Tibial artery (tissue), 4 donors: Measurements from ENCODE around the gene HSP90B1.

Experiments
- DNase-seq, 2 donors: peaks; one replicate each; pipeline ENCODE4 v3.0.0-alpha.2; 2019
- H3K27ac ChIP-seq, 2 donors: fragments of 200-600 bp; sonication (generic) in 1 of 2; 1 replicate in 1 of 2; 2 replicates in 1 of 2; pipeline ENCODE4 v1.5.1; 2018 to 2019; ENCODE audit warnings: mild to moderate bottlenecking in 1 of 2
- H3K27me3 ChIP-seq, 2 donors: fragments of 200-600 bp; sonication (generic) in 1 of 2; one replicate each; pipeline versions ENCODE4 v1.5.1 to v1.6.0; 2016 to 2019
- H3K36me3 ChIP-seq, 3 donors: fragments of 200-600 bp; sonication (generic) in 2 of 3; one replicate each; pipeline ENCODE4 v1.5.1; 2016 to 2019; ENCODE audit warnings: mild to moderate bottlenecking in 2 of 3
- H3K4me1 ChIP-seq, 4 donors: fragments of 200-600 bp; sonication (generic) in 2 of 4; 1 replicate in 3 of 4; 2 replicates in 1 of 4; pipeline ENCODE4 v1.5.1; 2016 to 2019
- H3K4me3 ChIP-seq, 2 donors: fragments of 200-600 bp; sonication (generic) in 1 of 2; 1 replicate in 1 of 2; 2 replicates in 1 of 2; pipeline ENCODE4 v1.5.1; 2018 to 2019; ENCODE audit warnings: mild to moderate bottlenecking in 2 of 2
- H3K9me3 ChIP-seq, 3 donors: fragments of 200-600 bp; sonication (generic) in 1 of 3; one replicate each; pipeline ENCODE4 v1.5.1; 2016 to 2019
- intact Hi-C: fragments of 100-400 bp; cut with DNase I; formaldehyde crosslinking; loops from one replicate; pipeline ENCODE4 v1.15.0; 2023; ENCODE audit warnings: low total_unique reads
- TF ChIP-seq, protein P1 (sequence below), 2 experiments: fragments of 200-600 bp in 1 of 2; fragments of 450-650 bp in 1 of 2; IDR thresholded peaks; one replicate each; pipeline ENCODE4 v1.5.1; 2017 to 2019; ENCODE audit warnings: antibody characterized with exemption in 2 of 2, mild to moderate bottlenecking in 1 of 2, moderate library complexity in 1 of 2

HSP90B1 gene

GRCh38 chr12:103947871-103948555, 17.8 kb downstream of the HSP90B1 start:
- Histone ChIP-seq H3K27me3 (no peaks in the 10 kb centered on the region), H3K27ac (no peak overlapping the region), H3K9me3 (no peaks in the 10 kb centered on the region), H3K4me1 (no peaks in the 10 kb centered on the region), H3K36me3 (peaks cover 88 to 100% (median 94%) of the 10 kb centered on the region in 3 donors), H3K4me3 (no peak overlapping the region)
- TF ChIP-seq, protein P1, sequence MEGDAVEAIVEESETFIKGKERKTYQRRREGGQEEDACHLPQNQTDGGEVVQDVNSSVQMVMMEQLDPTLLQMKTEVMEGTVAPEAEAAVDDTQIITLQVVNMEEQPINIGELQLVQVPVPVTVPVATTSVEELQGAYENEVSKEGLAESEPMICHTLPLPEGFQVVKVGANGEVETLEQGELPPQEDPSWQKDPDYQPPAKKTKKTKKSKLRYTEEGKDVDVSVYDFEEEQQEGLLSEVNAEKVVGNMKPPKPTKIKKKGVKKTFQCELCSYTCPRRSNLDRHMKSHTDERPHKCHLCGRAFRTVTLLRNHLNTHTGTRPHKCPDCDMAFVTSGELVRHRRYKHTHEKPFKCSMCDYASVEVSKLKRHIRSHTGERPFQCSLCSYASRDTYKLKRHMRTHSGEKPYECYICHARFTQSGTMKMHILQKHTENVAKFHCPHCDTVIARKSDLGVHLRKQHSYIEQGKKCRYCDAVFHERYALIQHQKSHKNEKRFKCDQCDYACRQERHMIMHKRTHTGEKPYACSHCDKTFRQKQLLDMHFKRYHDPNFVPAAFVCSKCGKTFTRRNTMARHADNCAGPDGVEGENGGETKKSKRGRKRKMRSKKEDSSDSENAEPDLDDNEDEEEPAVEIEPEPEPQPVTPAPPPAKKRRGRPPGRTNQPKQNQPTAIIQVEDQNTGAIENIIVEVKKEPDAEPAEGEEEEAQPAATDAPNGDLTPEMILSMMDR (IDR thresholded peaks at IDR 0.05), result no peak
- intact Hi-C loops, result no loop called here
- DNase-seq, result no peak

DNA sequence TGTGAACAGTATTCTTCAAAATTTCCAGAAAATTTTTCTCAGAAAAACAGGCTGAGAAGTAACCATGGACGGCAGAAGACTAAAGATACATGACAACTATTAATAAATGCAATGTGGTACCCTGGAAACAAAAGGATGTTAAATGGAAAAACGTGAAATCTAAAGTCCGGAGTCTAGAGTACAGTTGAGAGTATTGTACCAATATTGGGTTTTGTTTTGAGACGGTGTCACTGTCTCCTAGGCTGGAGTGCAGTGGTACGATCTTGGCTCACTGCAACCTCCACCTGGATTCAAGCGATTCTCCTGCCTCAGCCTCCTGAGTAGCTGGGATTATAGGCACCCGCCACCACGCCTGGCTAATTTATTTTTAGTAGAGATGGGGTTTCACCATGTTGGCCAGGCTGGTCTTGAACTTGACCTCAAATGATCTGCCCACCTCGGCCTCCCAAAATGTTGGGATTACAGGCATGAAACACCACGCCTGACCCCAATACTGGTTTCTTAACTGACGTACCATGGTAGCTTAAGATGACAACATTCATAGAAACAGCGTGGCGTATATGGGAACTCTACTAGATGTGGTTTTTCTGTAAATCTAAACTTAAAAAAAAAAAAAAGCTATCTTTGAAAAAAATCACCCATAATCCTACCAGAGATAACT, 18.7 kb downstream of the HSP90B1 start:
- Histone ChIP-seq H3K27me3 (no peaks in the 10 kb centered on the region), H3K9me3 (no peaks in the 10 kb centered on the region), H3K27ac (no peak overlapping the region), H3K36me3 (peaks cover 88 to 100% (median 89%) of the 10 kb centered on the region in 3 donors), H3K4me1 (no peaks in the 10 kb centered on the region), H3K4me3 (no peak overlapping the region)
- DNase-seq, result no peak
- intact Hi-C loops, result no loop called here
- TF ChIP-seq, protein P1 (IDR thresholded peaks at IDR 0.05), result no peak

DNA sequence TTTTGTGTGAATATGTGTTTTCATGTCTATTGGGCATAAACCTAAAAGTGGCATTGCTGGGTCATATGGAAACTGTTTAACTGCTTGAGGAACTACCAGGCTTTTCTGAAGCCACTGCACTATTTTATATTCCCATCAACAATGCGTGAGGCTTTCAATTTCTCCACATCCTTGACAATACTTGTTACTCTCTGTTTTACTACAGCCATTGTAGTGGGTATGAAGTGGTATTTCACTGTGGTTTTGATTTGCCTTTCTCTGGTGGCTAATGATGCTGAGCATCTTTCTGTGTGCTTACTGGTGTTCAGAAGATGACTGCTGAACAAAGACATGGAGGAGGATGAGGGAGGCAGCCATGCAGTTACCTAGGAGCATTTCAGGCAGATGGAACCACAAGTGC, 22.3 kb downstream of the HSP90B1 start:
- DNase-seq, result no peak
- Histone ChIP-seq H3K9me3 (no peaks in the 10 kb centered on the region), H3K4me3 (no peak overlapping the region), H3K36me3 (peaks cover 58 to 71% (median 61%) of the 10 kb centered on the region in 3 donors), H3K27ac (no peak overlapping the region), H3K27me3 (no peaks in the 10 kb centered on the region), H3K4me1 (peaks cover 0 to 24% (median 13%) of the 10 kb centered on the region in 4 donors)
- intact Hi-C loops, result no loop called here
- TF ChIP-seq, protein P1 (IDR thresholded peaks at IDR 0.05), result no peak

DNA sequence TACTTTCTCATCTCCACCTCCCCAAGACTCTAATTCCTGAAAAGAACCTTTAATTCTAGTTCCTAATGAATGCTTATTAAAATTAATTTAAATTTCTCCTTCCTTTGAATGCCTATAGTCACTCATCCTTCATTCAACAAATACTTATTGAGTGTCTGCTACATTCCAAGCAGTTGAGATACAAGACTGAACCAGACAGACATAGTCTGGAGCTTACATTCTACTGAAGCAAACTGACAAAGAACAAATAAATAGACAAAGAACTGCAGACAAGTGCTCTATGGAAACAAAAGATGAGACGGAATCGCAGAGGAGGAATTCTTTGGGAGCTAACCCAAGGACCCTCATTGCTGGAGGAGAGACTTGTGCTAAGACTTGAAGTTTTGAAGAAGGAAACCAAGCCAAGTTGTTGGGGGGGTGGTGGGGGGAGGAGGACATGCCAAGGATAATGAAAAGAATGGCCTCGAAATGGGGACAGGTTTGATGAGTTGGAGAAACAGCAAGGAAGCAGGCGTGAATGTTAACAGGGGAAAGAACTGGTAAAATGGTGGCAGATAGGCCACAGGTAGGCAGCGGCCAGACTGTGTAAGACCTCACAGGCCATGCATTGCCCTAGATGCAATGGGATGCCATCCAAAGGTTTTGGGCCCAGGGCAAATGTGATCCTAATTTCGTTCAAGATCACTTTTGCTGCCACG, 25.8 kb downstream of the HSP90B1 start:
- H3K27me3 ChIP-seq, result no peaks in the 10 kb centered on the region
- peak overlapping the region; percentile 72 to 81 for H3K4me3 ChIP-seq
- H3K9me3 ChIP-seq, result no peaks in the 10 kb centered on the region
- intact Hi-C loops, result no loop called here
- H3K36me3 ChIP-seq, result peaks cover 26 to 36% (median 30%) of the 10 kb centered on the region in 3 donors
- TF ChIP-seq, protein P1 (IDR thresholded peaks at IDR 0.05), result no peak
- DNase-seq, result no peak
- H3K4me1 ChIP-seq, result peaks cover 0 to 29% (median 13%) of the 10 kb centered on the region in 4 donors
- peak overlapping the region; percentile 90 to 91 for H3K27ac ChIP-seq

GRCh38 chr12:103956509-103957027, 26.4 kb downstream of the HSP90B1 start:
- H3K27me3 ChIP-seq, result no peaks in the 10 kb centered on the region
- H3K4me3 ChIP-seq, result peak overlapping the region; percentile 72 to 81
- H3K27ac ChIP-seq, result peak overlapping the region; percentile 90 to 91
- H3K4me1 ChIP-seq, result peaks cover 0 to 29% (median 13%) of the 10 kb centered on the region in 4 donors
- TF ChIP-seq, protein P1 (IDR thresholded peaks at IDR 0.05), result no peak
- H3K9me3 ChIP-seq, result no peaks in the 10 kb centered on the region
- DNase-seq, result no peak
- intact Hi-C loops, result no loop called here
- peaks cover 20 to 30% (median 24%) of the 10 kb centered on the region in 3 donors for H3K36me3 ChIP-seq
